ENCODE measurements around the gene ETV2. TPM values are rescaled to one million over a fixed set of nuclear protein-coding genes. Genes with fewer than 3 reads are reported as not detected.

ETV2 gene
- polyA plus RNA-seq, 1 donor from 2014 or later, result 0.58 TPM

DNA sequence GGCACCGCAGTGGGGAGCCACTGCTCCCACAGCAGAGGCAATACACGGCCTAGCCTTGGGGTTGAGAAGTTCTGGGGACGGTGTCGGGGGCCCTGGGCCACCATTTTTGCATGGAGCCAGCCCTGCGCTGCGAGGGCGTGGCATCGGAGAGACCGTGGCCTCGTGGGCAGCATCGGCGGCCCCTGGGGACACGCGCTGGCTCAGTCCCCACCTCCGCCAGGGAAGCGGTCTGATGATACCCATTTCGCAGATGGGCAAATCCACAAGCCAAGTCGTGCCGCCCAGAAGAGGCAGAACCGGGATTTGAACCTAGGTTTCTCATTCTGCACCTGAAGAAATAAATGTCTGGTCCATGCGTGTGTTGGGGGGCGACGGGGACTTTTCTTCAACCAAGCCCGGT is 23.6 kb downstream of the ETV2 start:
- Histone ChIP-seq H3K9me2 (ENCODE audit: insufficient read depth, low read length) (no peaks in the 10 kb centered on the region), H3K27me3 (ENCODE audit: insufficient read depth, low read depth, low read length) (no peaks in the 10 kb centered on the region), H3K4me2 (ENCODE audit: low read length) (no peak overlapping the region), H3K27ac (ENCODE audit: low read length) (no peak overlapping the region), H3K79me2 (replicated peaks; ENCODE audit: insufficient read depth, low read length) (no peaks in the 10 kb centered on the region), H3K36me3 (ENCODE audit: insufficient read depth, low read length) (no peaks in the 10 kb centered on the region), H4K20me1 (ENCODE audit: insufficient read depth) (no peaks in the 10 kb centered on the region), H3K9me3 (ENCODE audit: low read length) (no peaks in the 10 kb centered on the region), H2AFZ (ENCODE audit: low read depth, low read length) (no peak overlapping the region), H3F3A (ENCODE audit: insufficient read depth, low read length, poor library complexity, severe bottlenecking) (no peaks in the 10 kb centered on the region), H3K4me3 (ENCODE audit: low read length) (no peak overlapping the region), H3K9ac (ENCODE audit: low read length) (no peak overlapping the region)
- TF ChIP-seq TAF1 (IDR thresholded peaks at IDR 0.05; ENCODE audit: low read depth) (no peak), SMC3 (conservative IDR thresholded peaks at IDR 0.05; ENCODE audit: poor library complexity) (no peak), EZH2 (IDR thresholded peaks at IDR 0.05; ENCODE audit: borderline replicate concordance, insufficient read depth, low read length, poor library complexity, severe bottlenecking) (no peak), POLR2AphosphoS5 (IDR thresholded peaks at IDR 0.05) (no peak), MXI1 (conservative IDR thresholded peaks at IDR 0.05; ENCODE audit: poor library complexity, severe bottlenecking) (no peak), EP300 (conservative IDR thresholded peaks at IDR 0.05; ENCODE audit: poor library complexity, severe bottlenecking) (no peak), RAD21 (conservative IDR thresholded peaks at IDR 0.05) (no peak)
- TF ChIP-seq, protein P1, sequence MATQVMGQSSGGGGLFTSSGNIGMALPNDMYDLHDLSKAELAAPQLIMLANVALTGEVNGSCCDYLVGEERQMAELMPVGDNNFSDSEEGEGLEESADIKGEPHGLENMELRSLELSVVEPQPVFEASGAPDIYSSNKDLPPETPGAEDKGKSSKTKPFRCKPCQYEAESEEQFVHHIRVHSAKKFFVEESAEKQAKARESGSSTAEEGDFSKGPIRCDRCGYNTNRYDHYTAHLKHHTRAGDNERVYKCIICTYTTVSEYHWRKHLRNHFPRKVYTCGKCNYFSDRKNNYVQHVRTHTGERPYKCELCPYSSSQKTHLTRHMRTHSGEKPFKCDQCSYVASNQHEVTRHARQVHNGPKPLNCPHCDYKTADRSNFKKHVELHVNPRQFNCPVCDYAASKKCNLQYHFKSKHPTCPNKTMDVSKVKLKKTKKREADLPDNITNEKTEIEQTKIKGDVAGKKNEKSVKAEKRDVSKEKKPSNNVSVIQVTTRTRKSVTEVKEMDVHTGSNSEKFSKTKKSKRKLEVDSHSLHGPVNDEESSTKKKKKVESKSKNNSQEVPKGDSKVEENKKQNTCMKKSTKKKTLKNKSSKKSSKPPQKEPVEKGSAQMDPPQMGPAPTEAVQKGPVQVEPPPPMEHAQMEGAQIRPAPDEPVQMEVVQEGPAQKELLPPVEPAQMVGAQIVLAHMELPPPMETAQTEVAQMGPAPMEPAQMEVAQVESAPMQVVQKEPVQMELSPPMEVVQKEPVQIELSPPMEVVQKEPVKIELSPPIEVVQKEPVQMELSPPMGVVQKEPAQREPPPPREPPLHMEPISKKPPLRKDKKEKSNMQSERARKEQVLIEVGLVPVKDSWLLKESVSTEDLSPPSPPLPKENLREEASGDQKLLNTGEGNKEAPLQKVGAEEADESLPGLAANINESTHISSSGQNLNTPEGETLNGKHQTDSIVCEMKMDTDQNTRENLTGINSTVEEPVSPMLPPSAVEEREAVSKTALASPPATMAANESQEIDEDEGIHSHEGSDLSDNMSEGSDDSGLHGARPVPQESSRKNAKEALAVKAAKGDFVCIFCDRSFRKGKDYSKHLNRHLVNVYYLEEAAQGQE (IDR thresholded peaks at IDR 0.05; ENCODE audit: borderline replicate concordance), result no peak
- TF ChIP-seq, protein P2, sequence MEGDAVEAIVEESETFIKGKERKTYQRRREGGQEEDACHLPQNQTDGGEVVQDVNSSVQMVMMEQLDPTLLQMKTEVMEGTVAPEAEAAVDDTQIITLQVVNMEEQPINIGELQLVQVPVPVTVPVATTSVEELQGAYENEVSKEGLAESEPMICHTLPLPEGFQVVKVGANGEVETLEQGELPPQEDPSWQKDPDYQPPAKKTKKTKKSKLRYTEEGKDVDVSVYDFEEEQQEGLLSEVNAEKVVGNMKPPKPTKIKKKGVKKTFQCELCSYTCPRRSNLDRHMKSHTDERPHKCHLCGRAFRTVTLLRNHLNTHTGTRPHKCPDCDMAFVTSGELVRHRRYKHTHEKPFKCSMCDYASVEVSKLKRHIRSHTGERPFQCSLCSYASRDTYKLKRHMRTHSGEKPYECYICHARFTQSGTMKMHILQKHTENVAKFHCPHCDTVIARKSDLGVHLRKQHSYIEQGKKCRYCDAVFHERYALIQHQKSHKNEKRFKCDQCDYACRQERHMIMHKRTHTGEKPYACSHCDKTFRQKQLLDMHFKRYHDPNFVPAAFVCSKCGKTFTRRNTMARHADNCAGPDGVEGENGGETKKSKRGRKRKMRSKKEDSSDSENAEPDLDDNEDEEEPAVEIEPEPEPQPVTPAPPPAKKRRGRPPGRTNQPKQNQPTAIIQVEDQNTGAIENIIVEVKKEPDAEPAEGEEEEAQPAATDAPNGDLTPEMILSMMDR (IDR thresholded peaks at IDR 0.05; ENCODE audit: poor library complexity, severe bottlenecking), result no peak

DNA sequence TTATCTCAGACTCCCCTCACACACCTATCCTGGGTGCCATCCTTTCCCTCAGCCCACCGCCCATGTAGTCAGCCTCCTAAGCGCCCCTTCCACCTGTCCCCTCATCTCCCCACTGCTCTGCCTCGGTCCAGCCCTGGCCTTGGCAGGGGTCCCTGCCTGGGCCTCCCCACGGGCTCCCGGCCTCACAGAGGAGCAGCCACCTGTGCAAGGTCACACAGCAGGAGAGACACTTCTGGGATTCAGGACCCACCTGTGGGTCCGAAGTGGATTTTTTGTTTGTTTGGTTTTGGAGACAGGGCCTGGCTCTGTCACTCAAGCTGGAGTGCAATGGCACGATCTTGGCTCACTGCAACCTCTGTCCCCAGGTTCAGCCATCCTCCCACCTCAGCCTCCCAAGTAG is 24.1 kb downstream of the ETV2 start:
- Histone ChIP-seq H3K9ac (ENCODE audit: low read length) (no peak overlapping the region), H3K4me2 (ENCODE audit: low read length) (no peak overlapping the region), H3K9me2 (ENCODE audit: insufficient read depth, low read length) (no peaks in the 10 kb centered on the region), H3F3A (ENCODE audit: insufficient read depth, low read length, poor library complexity, severe bottlenecking) (no peaks in the 10 kb centered on the region), H3K9me3 (ENCODE audit: low read length) (no peaks in the 10 kb centered on the region), H3K27me3 (ENCODE audit: insufficient read depth, low read depth, low read length) (no peaks in the 10 kb centered on the region), H2AFZ (ENCODE audit: low read depth, low read length) (no peak overlapping the region), H3K36me3 (ENCODE audit: insufficient read depth, low read length) (no peaks in the 10 kb centered on the region), H3K79me2 (replicated peaks; ENCODE audit: insufficient read depth, low read length) (no peaks in the 10 kb centered on the region), H3K27ac (ENCODE audit: low read length) (no peak overlapping the region), H3K4me3 (ENCODE audit: low read length) (no peak overlapping the region), H4K20me1 (ENCODE audit: insufficient read depth) (no peaks in the 10 kb centered on the region)
- TF ChIP-seq, protein P2 (IDR thresholded peaks at IDR 0.05; ENCODE audit: poor library complexity, severe bottlenecking), result no peak
- TF ChIP-seq MXI1 (conservative IDR thresholded peaks at IDR 0.05; ENCODE audit: poor library complexity, severe bottlenecking) (no peak), RAD21 (conservative IDR thresholded peaks at IDR 0.05) (no peak), POLR2AphosphoS5 (IDR thresholded peaks at IDR 0.05) (no peak), EP300 (conservative IDR thresholded peaks at IDR 0.05; ENCODE audit: poor library complexity, severe bottlenecking) (no peak)
